HEK293 (cell line): ENCODE measurements around the gene MYADML2.
A peak's percentile ranks its signal among the peaks of the same experiment; 100 is the strongest.

Source experiments
- CTCF ChIA-PET: fragments of 350-600 bp; formaldehyde crosslinking; extraction: SDS; loops from one replicate; lab custom pipeline; 2021; ENCODE audit warnings: antibody characterized with exemption; lab: Yijun Ruan, JAX
- POLR2A ChIA-PET: fragments of 300-600 bp; formaldehyde crosslinking; extraction: SDS; loops from one replicate; lab custom pipeline; 2020; ENCODE audit warnings: antibody characterized with exemption, inconsistent platforms; lab: Yijun Ruan, JAX
- H3K27ac ChIP-seq: fragments of 200-500 bp; sonication (Bioruptor generic); 2 replicates; pipeline ENCODE4 v1.5.1; 2014; ENCODE audit warnings: low read depth, low read length, control low read depth, inconsistent platforms; ENCODE audit errors: extremely low read depth
- H3K36me3 ChIP-seq, 2 experiments: fragments of 200-500 bp in 1 of 2; sonication (Bioruptor generic) in 1 of 2; 1 replicate in 1 of 2; 2 replicates in 1 of 2; pipeline ENCODE4 v1.5.1; 2014 to 2017; ENCODE audit warnings: inconsistent platforms in 2 of 2, low read length in 2 of 2; ENCODE audit not compliant: control insufficient read depth in 2 of 2, insufficient read depth in 1 of 2
- H3K4me1 ChIP-seq: fragments of 200-500 bp; sonication (Bioruptor generic); 2 replicates; pipeline ENCODE4 v1.5.1; 2014; ENCODE audit warnings: mild to moderate bottlenecking, low read length, inconsistent platforms; ENCODE audit not compliant: control insufficient read depth, insufficient read depth
- H3K4me3 ChIP-seq: 2 replicates; pipeline ENCODE4 v1.5.1; 2011; ENCODE audit warnings: low read depth, mild to moderate bottlenecking, control low read depth, low read length, moderate library complexity
- H3K9me3 ChIP-seq: fragments of 200-500 bp; sonication (Bioruptor generic); 2 replicates; pipeline ENCODE4 v1.5.1; 2014; ENCODE audit warnings: low read depth, low read length, inconsistent platforms; ENCODE audit not compliant: control insufficient read depth, insufficient read depth
- GLI4 ChIP-seq: fragments of 450-650 bp; formaldehyde crosslinking; IDR thresholded peaks from 2 replicates; pipeline ENCODE4 v1.5.1; 2016; ENCODE audit warnings: missing biosample characterization, missing genetic modification characterization
- GLIS1 ChIP-seq: fragments of 450-650 bp; formaldehyde crosslinking; IDR thresholded peaks from 2 replicates; pipeline ENCODE4 v1.5.1; 2016; ENCODE audit warnings: missing biosample characterization, missing genetic modification characterization
- HOXD13 ChIP-seq: sonication (generic); formaldehyde crosslinking; IDR thresholded peaks from 2 replicates; pipeline ENCODE4 v1.8.0; 2022; ENCODE audit warnings: missing genetic modification reagents, borderline replicate concordance
- KLF1 ChIP-seq: fragments of 450-650 bp; formaldehyde crosslinking; IDR thresholded peaks from 2 replicates; pipeline ENCODE4 v1.5.1; 2016; ENCODE audit warnings: missing biosample characterization, missing genetic modification characterization
- KLF7 ChIP-seq: fragments of 450-650 bp; formaldehyde crosslinking; IDR thresholded peaks from 2 replicates; pipeline ENCODE4 v1.5.1; 2016; ENCODE audit warnings: missing biosample characterization, missing genetic modification characterization, borderline replicate concordance
- MEIS1 ChIP-seq: sonication (generic); formaldehyde crosslinking; IDR thresholded peaks from 2 replicates; pipeline ENCODE4 v1.8.1; 2022; ENCODE audit warnings: missing genetic modification reagents, mild to moderate bottlenecking, borderline replicate concordance
- MZF1 ChIP-seq: fragments of 450-650 bp; formaldehyde crosslinking; IDR thresholded peaks from 2 replicates; pipeline ENCODE4 v1.5.1; 2017; ENCODE audit warnings: missing biosample characterization, missing genetic modification characterization, borderline replicate concordance
- PRDM4 ChIP-seq: fragments of 450-650 bp; formaldehyde crosslinking; IDR thresholded peaks from 2 replicates; pipeline ENCODE4 v1.5.1; 2017; ENCODE audit warnings: missing biosample characterization, missing genetic modification characterization
- RBAK ChIP-seq: fragments of 450-650 bp; formaldehyde crosslinking; IDR thresholded peaks from 2 replicates; pipeline ENCODE4 v1.5.1; 2016; ENCODE audit warnings: missing biosample characterization, missing genetic modification characterization
- SP2 ChIP-seq: fragments of 450-650 bp; formaldehyde crosslinking; IDR thresholded peaks from 2 replicates; pipeline ENCODE4 v1.5.1; 2016; ENCODE audit warnings: missing biosample characterization, missing genetic modification characterization
- ZBTB44 ChIP-seq: fragments of 450-650 bp; IDR thresholded peaks from 2 replicates; pipeline ENCODE4 v1.5.1; 2018; ENCODE audit warnings: missing biosample characterization, mild to moderate bottlenecking, missing genetic modification characterization
- ZFHX2 ChIP-seq: fragments of 450-650 bp; formaldehyde crosslinking; conservative IDR thresholded peaks from 2 replicates; pipeline ENCODE4 v1.5.1; 2016; ENCODE audit warnings: missing biosample characterization, missing genetic modification characterization
- ZNF132 ChIP-seq: fragments of 450-650 bp; formaldehyde crosslinking; IDR thresholded peaks from 2 replicates; pipeline ENCODE4 v1.5.1; 2017; ENCODE audit warnings: missing biosample characterization, missing genetic modification characterization, borderline replicate concordance
- ZNF157 ChIP-seq: fragments of 450-650 bp; formaldehyde crosslinking; IDR thresholded peaks from 2 replicates; pipeline ENCODE4 v1.5.1; 2016; ENCODE audit warnings: missing biosample characterization, missing genetic modification characterization
- ZNF16 ChIP-seq: fragments of 450-650 bp; formaldehyde crosslinking; IDR thresholded peaks from 2 replicates; pipeline ENCODE4 v1.5.1; 2016; ENCODE audit warnings: low read depth, missing biosample characterization, missing genetic modification characterization
- ZNF266 ChIP-seq: fragments of 450-650 bp; formaldehyde crosslinking; IDR thresholded peaks from 2 replicates; pipeline ENCODE4 v1.5.1; 2016; ENCODE audit warnings: missing biosample characterization, missing genetic modification characterization, low read depth
- ZNF335 ChIP-seq: fragments of 450-650 bp; formaldehyde crosslinking; conservative IDR thresholded peaks from 2 replicates; pipeline ENCODE4 v1.5.1; 2016; ENCODE audit warnings: missing biosample characterization, missing genetic modification characterization
- ZNF354C ChIP-seq: fragments of 450-650 bp; formaldehyde crosslinking; IDR thresholded peaks from 2 replicates; pipeline ENCODE4 v1.5.1; 2016; ENCODE audit warnings: missing biosample characterization, missing genetic modification characterization, low read depth, borderline replicate concordance
- ZNF391 ChIP-seq: fragments of 450-650 bp; formaldehyde crosslinking; IDR thresholded peaks from 2 replicates; pipeline ENCODE4 v1.5.1; 2016; ENCODE audit warnings: low read depth, missing biosample characterization, missing genetic modification characterization, borderline replicate concordance
- ZNF658 ChIP-seq: fragments of 450-650 bp; formaldehyde crosslinking; IDR thresholded peaks from 2 replicates; pipeline ENCODE4; 2016; ENCODE audit warnings: missing biosample characterization, missing genetic modification characterization
- ZNF768 ChIP-seq: fragments of 450-650 bp; formaldehyde crosslinking; IDR thresholded peaks from 2 replicates; pipeline ENCODE4 v1.5.1; 2018; ENCODE audit warnings: missing biosample characterization, mild to moderate bottlenecking, missing genetic modification characterization
- TF ChIP-seq, protein P1 (sequence below): fragments of 450-650 bp; formaldehyde crosslinking; IDR thresholded peaks from 2 replicates; pipeline ENCODE4 v1.5.1; 2017; ENCODE audit warnings: missing biosample characterization, missing genetic modification characterization
- TF ChIP-seq, protein P2 (sequence below): fragments of 450-650 bp; formaldehyde crosslinking; IDR thresholded peaks from 2 replicates; pipeline ENCODE4 v1.5.1; 2017; ENCODE audit warnings: missing biosample characterization, mild to moderate bottlenecking, missing genetic modification characterization, moderate library complexity
- TF ChIP-seq, protein P3 (sequence below): fragments of 450-650 bp; formaldehyde crosslinking; IDR thresholded peaks from 2 replicates; pipeline ENCODE4 v1.5.1; 2017; ENCODE audit warnings: missing biosample characterization, missing genetic modification characterization
- TF ChIP-seq, protein P4 (sequence below): fragments of 450-650 bp; formaldehyde crosslinking; IDR thresholded peaks from 2 replicates; pipeline ENCODE4 v1.5.1; 2016; ENCODE audit warnings: missing biosample characterization, missing genetic modification characterization

MYADML2 gene

DNA sequence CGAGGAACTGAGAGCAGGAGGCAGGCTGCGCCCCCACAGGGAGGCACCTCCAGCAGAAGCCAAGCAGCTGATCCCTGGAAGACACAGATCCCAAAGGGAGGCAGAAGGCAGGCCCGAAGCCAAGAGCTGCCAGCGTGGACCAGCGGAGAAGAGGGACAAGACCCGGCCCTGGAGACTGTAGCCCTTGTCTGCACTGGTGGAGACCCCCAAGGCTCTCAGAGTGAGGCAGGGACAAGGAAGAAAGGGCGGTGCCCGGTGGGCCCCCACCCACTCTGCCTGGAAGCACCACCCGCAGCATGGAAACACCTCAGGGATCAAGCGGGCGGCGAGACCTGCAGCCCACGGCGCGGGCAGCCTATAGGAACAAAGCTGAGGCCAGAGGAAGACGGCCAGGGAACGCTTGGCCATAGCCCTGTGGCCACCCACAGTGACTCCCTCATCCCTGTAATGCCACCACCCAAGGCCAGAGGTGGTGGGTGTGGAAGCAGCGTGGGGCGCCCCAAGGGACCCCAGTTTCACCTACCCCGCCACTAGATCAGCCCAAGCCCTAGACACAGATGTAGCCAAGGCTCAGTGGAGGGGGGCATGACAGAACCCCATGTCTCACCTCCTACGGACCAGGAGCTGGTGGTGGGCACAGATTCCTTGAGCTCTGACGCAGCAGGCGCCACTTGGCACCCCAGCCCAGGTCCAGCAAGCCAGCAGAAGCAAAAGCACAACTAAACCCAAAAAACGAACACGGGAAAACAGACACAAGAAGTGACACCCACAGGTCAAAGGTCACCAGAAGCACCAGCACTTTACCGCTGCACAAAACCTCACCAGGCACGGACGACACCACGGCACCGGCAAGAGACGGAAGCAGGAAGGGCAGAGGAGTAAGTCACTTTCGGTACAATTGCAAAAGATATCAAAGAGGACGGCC lies 26.2 kb downstream of the MYADML2 start (continued):
- no peak for TF ChIP-seq ZNF768 (tag by site-specific recombination)
- TF ChIP-seq, protein P1, sequence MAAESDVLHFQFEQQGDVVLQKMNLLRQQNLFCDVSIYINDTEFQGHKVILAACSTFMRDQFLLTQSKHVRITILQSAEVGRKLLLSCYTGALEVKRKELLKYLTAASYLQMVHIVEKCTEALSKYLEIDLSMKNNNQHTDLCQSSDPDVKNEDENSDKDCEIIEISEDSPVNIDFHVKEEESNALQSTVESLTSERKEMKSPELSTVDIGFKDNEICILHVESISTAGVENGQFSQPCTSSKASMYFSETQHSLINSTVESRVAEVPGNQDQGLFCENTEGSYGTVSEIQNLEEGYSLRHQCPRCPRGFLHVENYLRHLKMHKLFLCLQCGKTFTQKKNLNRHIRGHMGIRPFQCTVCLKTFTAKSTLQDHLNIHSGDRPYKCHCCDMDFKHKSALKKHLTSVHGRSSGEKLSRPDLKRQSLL (tag by site-specific recombination), result no peak
- TF ChIP-seq ZFHX2, result peak; percentile 73
- TF ChIP-seq, protein P2, sequence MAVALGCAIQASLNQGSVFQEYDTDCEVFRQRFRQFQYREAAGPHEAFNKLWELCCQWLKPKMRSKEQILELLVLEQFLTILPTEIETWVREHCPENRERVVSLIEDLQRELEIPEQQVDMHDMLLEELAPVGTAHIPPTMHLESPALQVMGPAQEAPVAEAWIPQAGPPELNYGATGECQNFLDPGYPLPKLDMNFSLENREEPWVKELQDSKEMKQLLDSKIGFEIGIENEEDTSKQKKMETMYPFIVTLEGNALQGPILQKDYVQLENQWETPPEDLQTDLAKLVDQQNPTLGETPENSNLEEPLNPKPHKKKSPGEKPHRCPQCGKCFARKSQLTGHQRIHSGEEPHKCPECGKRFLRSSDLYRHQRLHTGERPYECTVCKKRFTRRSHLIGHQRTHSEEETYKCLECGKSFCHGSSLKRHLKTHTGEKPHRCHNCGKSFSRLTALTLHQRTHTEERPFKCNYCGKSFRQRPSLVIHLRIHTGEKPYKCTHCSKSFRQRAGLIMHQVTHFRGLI (tag by site-specific recombination), result no peak
- TF ChIP-seq, protein P3, sequence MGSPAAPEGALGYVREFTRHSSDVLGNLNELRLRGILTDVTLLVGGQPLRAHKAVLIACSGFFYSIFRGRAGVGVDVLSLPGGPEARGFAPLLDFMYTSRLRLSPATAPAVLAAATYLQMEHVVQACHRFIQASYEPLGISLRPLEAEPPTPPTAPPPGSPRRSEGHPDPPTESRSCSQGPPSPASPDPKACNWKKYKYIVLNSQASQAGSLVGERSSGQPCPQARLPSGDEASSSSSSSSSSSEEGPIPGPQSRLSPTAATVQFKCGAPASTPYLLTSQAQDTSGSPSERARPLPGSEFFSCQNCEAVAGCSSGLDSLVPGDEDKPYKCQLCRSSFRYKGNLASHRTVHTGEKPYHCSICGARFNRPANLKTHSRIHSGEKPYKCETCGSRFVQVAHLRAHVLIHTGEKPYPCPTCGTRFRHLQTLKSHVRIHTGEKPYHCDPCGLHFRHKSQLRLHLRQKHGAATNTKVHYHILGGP (tag by site-specific recombination), result no peak
- TF ChIP-seq HOXD13 (CRISPR knock-in tag), result no peak
- no peak for TF ChIP-seq ZNF335 (tag by site-specific recombination)
- no peak for TF ChIP-seq MEIS1 (CRISPR knock-in tag)
- TF ChIP-seq PRDM4 (tag by site-specific recombination), result no peak
- no peak for TF ChIP-seq KLF7
- no peak for TF ChIP-seq GLI4 (tag by site-specific recombination)
- no peak for TF ChIP-seq ZNF658 (tag by site-specific recombination)
- no peak for TF ChIP-seq ZNF157 (tag by site-specific recombination)
- TF ChIP-seq SP2 (tag by site-specific recombination), result 0 out of 2 replicates have a peak, but pooled peaks have one; percentile 8

DNA sequence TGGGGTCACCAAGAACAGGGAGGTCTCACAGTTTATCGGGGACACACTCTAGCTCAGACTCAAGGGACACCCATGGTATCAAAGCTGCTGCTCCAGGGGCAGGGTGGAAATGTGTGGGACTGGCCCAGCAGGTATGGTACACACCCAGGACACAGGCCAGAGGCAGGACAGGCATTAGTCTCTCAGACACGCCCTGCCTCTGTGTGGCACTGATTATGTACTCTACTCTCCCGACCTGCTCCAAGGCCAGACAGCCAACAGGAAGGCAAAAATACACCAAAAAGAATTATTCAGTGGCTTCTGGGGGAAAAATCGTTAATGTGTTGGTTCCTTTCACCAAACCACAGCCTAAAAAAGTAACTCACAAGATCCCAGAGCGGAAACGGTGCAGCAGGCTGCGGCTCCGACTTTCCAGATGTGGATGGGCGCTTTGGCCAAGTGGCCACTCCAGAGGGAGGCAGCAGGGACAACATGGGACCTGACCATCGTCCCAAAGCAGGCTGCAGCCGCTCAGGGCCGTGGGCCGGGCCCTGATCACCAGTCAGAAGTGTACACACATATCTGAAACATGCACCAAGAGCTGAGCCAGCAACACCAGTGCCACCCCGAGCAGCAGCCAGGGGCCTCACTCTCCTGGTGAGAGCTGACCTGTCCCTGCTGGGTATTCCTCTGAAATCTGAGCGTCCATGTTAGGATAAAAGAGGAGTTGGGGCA lies 28.0 kb downstream of the MYADML2 start:
- H3K36me3 ChIP-seq, result peaks cover 6 to 64% of the 10 kb centered on the region in 2 experiments; a peak in 1 of 3 replicates
- H3K9me3 ChIP-seq, result no peaks in the 10 kb centered on the region
- no peak overlapping the region for H3K27ac ChIP-seq
- 0 out of 2 replicates have a peak, but pooled peaks cover 2% of the 10 kb centered on the region for H3K4me1 ChIP-seq
- H3K4me3 ChIP-seq, result no peak overlapping the region
- ChIA-PET POLR2A (no interaction called here), CTCF (interaction anchor here (1.0 kb wide), 1 partner anchor 40 kb away, joined by 5 read pairs; no protein-coding TSS in a partner anchor)
- no peak for TF ChIP-seq ZNF16 (tag by site-specific recombination)
- no peak for TF ChIP-seq ZNF391 (tag by site-specific recombination)
- no peak for TF ChIP-seq ZNF266 (tag by site-specific recombination)
- TF ChIP-seq RBAK (tag by site-specific recombination), result no peak
- TF ChIP-seq KLF1 (tag by site-specific recombination), result no peak
- TF ChIP-seq ZNF132 (tag by site-specific recombination), result no peak
- TF ChIP-seq, protein P4, sequence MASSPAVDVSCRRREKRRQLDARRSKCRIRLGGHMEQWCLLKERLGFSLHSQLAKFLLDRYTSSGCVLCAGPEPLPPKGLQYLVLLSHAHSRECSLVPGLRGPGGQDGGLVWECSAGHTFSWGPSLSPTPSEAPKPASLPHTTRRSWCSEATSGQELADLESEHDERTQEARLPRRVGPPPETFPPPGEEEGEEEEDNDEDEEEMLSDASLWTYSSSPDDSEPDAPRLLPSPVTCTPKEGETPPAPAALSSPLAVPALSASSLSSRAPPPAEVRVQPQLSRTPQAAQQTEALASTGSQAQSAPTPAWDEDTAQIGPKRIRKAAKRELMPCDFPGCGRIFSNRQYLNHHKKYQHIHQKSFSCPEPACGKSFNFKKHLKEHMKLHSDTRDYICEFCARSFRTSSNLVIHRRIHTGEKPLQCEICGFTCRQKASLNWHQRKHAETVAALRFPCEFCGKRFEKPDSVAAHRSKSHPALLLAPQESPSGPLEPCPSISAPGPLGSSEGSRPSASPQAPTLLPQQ (tag by site-specific recombination), result no peak
- TF ChIP-seq GLIS1 (tag by site-specific recombination), result no peak
- TF ChIP-seq ZNF354C (tag by site-specific recombination), result no peak
- TF ChIP-seq MZF1 (tag by site-specific recombination), result no peak
- no peak for TF ChIP-seq ZBTB44
